SK-N-SH treated with all-trans-retinoic acid at 6 μM for 48 hours (cell line): ENCODE data around the gene CLIC5.

Experiments used
- ATAC-seq: fragments of 200-7000 bp; cut with Tn5 transposase; 3 replicates; pipeline ENCODE4 v1.9.1; 2020; ENCODE audit warnings: mild to moderate bottlenecking, moderate library complexity
- ARNTL ChIP-seq: fragments of 450-650 bp; formaldehyde crosslinking; IDR thresholded peaks from 2 replicates; pipeline ENCODE4 v1.5.0; 2020; ENCODE audit warnings: low read depth, mild to moderate bottlenecking, moderate library complexity, borderline replicate concordance
- BACH2 ChIP-seq: fragments of 250-450 bp; sonication (Bioruptor Pico); IDR thresholded peaks from 2 replicates; pipeline ENCODE4 v1.9.0; 2021; ENCODE audit warnings: mild to moderate bottlenecking, borderline replicate concordance
- CREB5 ChIP-seq: fragments of 250-450 bp; sonication (Bioruptor Pico); IDR thresholded peaks from 2 replicates; pipeline ENCODE4 v1.5.1; 2020; ENCODE audit warnings: low read depth, mild to moderate bottlenecking, moderate library complexity
- CSDC2 ChIP-seq: fragments of 250-450 bp; sonication (Bioruptor Pico); IDR thresholded peaks from 2 replicates; pipeline ENCODE4 v1.5.0; 2020; ENCODE audit warnings: mild to moderate bottlenecking, moderate library complexity
- ESRRG ChIP-seq: fragments of 250-450 bp; sonication (Bioruptor Pico); IDR thresholded peaks from 2 replicates; pipeline ENCODE4 v1.6.1; 2021; ENCODE audit warnings: mild to moderate bottlenecking
- GLIS3 ChIP-seq: fragments of 250-450 bp; sonication (Bioruptor Pico); IDR thresholded peaks from 2 replicates; pipeline ENCODE4 v1.5.0; 2020; ENCODE audit warnings: mild to moderate bottlenecking, moderate library complexity
- ISL1 ChIP-seq: fragments of 250-450 bp; sonication (Bioruptor Pico); IDR thresholded peaks from 2 replicates; pipeline ENCODE4 v2.1.2; 2022; ENCODE audit warnings: mild to moderate bottlenecking, moderate library complexity
- OSR1 ChIP-seq: fragments of 250-450 bp; sonication (Bioruptor Pico); IDR thresholded peaks from 2 replicates; pipeline ENCODE4 v1.8.0; 2022; ENCODE audit warnings: moderate library complexity, mild to moderate bottlenecking, inconsistent platforms
- POU6F1 ChIP-seq: fragments of 250-450 bp; sonication (Bioruptor Pico); IDR thresholded peaks from 2 replicates; pipeline ENCODE4 v1.8.0; 2021; ENCODE audit warnings: low read depth, mild to moderate bottlenecking, moderate library complexity, borderline replicate concordance
- PPARA ChIP-seq: fragments of 250-450 bp; sonication (Bioruptor Pico); IDR thresholded peaks from 2 replicates; pipeline ENCODE4 v1.5.0; 2020; ENCODE audit warnings: mild to moderate bottlenecking, borderline replicate concordance
- RARB ChIP-seq: fragments of 250-450 bp; sonication (Bioruptor Pico); IDR thresholded peaks from 2 replicates; pipeline ENCODE4 v1.8.0; 2021; ENCODE audit warnings: mild to moderate bottlenecking, moderate library complexity
- TOX ChIP-seq: fragments of 250-450 bp; sonication (Bioruptor Pico); IDR thresholded peaks from 2 replicates; pipeline ENCODE4 v1.8.0; 2021; ENCODE audit warnings: mild to moderate bottlenecking, moderate library complexity, borderline replicate concordance
- TSHZ2 ChIP-seq: fragments of 250-450 bp; sonication (Bioruptor Pico); IDR thresholded peaks from 2 replicates; pipeline ENCODE4 v1.5.0; 2020; ENCODE audit warnings: mild to moderate bottlenecking, moderate library complexity
- ZC3H10 ChIP-seq: fragments of 250-450 bp; sonication (Bioruptor Pico); IDR thresholded peaks from 2 replicates; pipeline ENCODE4 v1.5.1; 2021; ENCODE audit warnings: mild to moderate bottlenecking, moderate library complexity
- ZNF565 ChIP-seq: fragments of 450-650 bp; formaldehyde crosslinking; conservative IDR thresholded peaks from 2 replicates; pipeline ENCODE4 v1.5.0; 2020; ENCODE audit warnings: low read depth, mild to moderate bottlenecking, moderate library complexity
- ZNF70 ChIP-seq: fragments of 450-650 bp; formaldehyde crosslinking; IDR thresholded peaks from 2 replicates; pipeline ENCODE4 v1.5.0; 2020; ENCODE audit warnings: mild to moderate bottlenecking, moderate library complexity

CLIC5 gene

GRCh38 chr6:45997875-45998506 is 17.7 kb downstream of the CLIC5 start:
- TF ChIP-seq OSR1 (CRISPR knock-in tag) = no peak
- no peak for TF ChIP-seq ISL1 (CRISPR knock-in tag)
- TF ChIP-seq BACH2 (CRISPR knock-in tag) = no peak
- no peak for ATAC-seq

GRCh38 chr6:45991189-45991588 is 24.5 kb downstream of the CLIC5 start:
- ATAC-seq = no peak
- TF ChIP-seq TOX (CRISPR knock-in tag) (no peak), BACH2 (CRISPR knock-in tag) (no peak), TSHZ2 (CRISPR knock-in tag) (no peak), RARB (no peak), CREB5 (CRISPR knock-in tag) (no peak), ZC3H10 (CRISPR knock-in tag) (no peak), ESRRG (CRISPR knock-in tag) (no peak), ISL1 (CRISPR knock-in tag) (no peak), ARNTL (CRISPR knock-in tag) (no peak), GLIS3 (CRISPR knock-in tag) (no peak), PPARA (CRISPR knock-in tag) (no peak), ZNF70 (CRISPR knock-in tag) (no peak)

GRCh38 chr6:45990162-45990561 is 25.5 kb downstream of the CLIC5 start:
- no peak for TF ChIP-seq ESRRG (CRISPR knock-in tag)
- no peak for TF ChIP-seq TSHZ2 (CRISPR knock-in tag)
- TF ChIP-seq ZNF565 = no peak
- TF ChIP-seq CSDC2 (CRISPR knock-in tag) = no peak
- no peak for TF ChIP-seq GLIS3 (CRISPR knock-in tag)
- no peak for TF ChIP-seq OSR1 (CRISPR knock-in tag)
- no peak for TF ChIP-seq CREB5 (CRISPR knock-in tag)
- TF ChIP-seq POU6F1 (CRISPR knock-in tag) = no peak
- TF ChIP-seq BACH2 (CRISPR knock-in tag) = no peak
- TF ChIP-seq TOX (CRISPR knock-in tag) = no peak
- TF ChIP-seq ARNTL (CRISPR knock-in tag) = no peak
- no peak for TF ChIP-seq ZNF70 (CRISPR knock-in tag)
- no peak for TF ChIP-seq ZC3H10 (CRISPR knock-in tag)
- no peak for TF ChIP-seq PPARA (CRISPR knock-in tag)
- TF ChIP-seq RARB = no peak
- no peak for ATAC-seq
